Forelimb muscle (tissue), 1 donor: Measurements from ENCODE around the gene PAPSS1. TPM values are rescaled to one million over a fixed set of nuclear protein-coding genes. Genes with fewer than 3 reads are reported as not detected.
A peak's percentile ranks its signal among the peaks of the same experiment; 100 is the strongest.
"Not testable (repeated sequence)": the region's sequence is repeated elsewhere in the genome, so short reads cannot be mapped to it uniquely, and the experiment has no call there.

ENCODE experiments used
- DNase-seq: peaks from one replicate; pipeline ENCODE4 v3.0.0-alpha.2; 2013; ENCODE audit warnings: low read depth
- polyA plus RNA-seq: library from polyadenylated mRNA; unstranded; fragments of 120-200 nt; gene quantifications from one replicate; pipeline ENCODE4 v1.2.1, GENCODE V29; 2013; ENCODE audit not compliant: insufficient read length

Gene PAPSS1
- 44.8 TPM for polyA plus RNA-seq

- DNase-seq, result peak; percentile 98
Measured at GRCh38 chr4:107719922-107720722, at the start of gene PAPSS1. Gene PAPSS1, minus strand, starts transcription at chr4:107720234. Its CDS starts 55 bp downstream, at chr4:107720179.

GRCh38 chr4:107760281-107760947 lies 40.4 kb upstream of the PAPSS1 start:
- DNase-seq, result no peak

GRCh38 chr4:107757864-107758476 lies 37.9 kb upstream of the PAPSS1 start:
- no peak for DNase-seq

DNA sequence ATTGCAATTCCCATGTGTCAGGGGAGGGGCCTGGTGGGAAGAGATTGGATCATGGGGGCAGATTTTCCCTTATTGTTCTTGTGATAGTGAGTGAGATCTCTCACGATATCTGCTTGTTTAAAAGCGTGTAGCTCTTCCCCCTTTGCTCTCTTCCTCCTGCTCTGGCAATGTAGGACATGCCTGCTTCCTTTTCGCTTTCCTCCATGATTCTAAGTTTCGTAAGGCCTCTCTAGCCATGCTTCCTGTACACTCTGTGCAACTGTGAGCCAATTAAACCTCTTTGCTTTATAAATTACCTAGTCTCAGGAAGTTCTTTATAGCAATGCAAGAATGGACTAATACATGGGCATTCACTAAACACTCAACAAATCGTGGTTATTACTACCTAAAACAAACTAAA lies 37.2 kb upstream of the PAPSS1 start:
- no peak for DNase-seq

DNA sequence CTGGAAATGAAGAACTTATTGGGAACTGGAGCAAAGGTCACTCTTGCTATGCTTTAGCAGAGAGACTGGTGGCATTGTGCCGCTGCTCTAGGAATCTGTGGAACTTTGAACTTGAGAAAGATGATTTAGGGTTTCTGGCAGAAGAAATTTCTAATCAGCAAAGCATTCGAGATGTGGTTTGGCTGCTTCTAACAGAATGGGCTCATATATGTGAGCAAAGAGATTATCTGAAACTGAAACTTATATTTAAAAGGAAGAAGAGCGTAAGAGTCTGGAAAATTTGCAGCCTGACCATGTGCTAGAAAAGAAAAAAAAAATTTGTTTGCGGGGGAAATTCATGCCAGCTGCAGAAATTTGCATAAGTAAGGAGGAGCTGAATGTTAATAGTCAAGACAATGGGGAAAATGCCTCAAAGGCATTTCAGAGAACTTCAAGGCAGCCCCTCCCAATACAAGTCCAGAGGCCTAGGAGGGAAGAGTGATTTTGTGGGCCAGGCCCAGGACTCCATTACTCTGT lies 35.9 kb upstream of the PAPSS1 start:
- no peak for DNase-seq

GRCh38 chr4:107751670-107752069 lies 31.6 kb upstream of the PAPSS1 start:
- DNase-seq, result no peak

DNA sequence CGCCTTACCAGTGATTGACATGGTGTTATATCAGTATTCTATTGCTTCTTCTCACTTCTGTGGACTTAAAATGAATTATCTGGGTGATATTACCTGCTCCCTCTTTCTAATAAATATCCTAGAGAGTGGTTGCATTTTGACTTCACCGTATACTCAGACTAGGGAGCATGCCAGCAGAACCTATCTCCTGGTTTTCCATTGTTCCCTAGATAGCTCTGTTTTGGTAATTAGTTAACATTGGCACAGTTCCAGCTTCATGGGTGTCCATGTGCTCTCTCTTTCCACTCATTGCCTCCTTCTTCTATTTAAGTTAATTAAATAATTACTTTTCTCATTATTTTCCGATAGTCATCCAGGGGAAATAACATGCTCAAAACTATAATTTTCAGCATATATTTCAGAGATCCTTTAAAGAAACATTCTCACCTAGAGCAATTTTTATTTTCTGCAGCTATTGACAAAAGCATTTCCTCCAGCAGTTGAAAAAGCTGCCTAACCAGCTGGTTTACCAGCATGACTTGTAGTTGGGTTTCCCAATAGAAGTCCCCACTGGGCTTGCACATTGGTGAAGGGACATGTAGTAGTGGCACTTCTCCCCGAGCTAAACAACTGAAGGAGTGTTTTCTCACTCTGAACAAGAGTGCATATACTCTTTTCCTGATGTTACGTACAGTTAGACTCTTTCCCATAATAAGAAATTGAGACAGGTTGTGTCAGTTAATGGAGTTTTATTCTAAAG lies 27.9 kb upstream of the PAPSS1 start:
- no peak for DNase-seq

GRCh38 chr4:107746161-107746560 lies 26.1 kb upstream of the PAPSS1 start:
- DNase-seq, result no peak

- no peak for DNase-seq
Measured at GRCh38 chr4:107744532-107744931, 24.5 kb upstream of the PAPSS1 start.

DNA sequence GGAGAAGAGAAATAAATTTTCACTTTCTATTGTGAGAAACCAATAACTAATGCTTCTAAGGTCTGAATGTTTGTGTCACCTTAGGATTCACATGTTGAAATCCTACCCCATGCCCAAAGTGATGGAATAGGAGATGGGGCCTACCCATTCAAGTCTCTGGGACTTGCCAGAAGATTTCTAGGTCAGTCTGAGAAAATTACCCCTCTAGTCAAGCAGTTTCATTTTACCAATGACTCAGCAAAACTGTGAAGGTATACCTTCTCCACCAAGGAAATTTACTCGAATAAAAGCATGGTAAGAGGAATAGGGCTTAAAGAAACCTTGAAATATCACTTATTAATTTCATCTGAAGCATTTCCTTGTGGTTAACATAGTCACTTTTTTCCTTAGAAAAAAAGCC lies 23.5 kb upstream of the PAPSS1 start:
- DNase-seq, result no peak

- DNase-seq, result no peak
Measured at GRCh38 chr4:107742791-107743190, 22.8 kb upstream of the PAPSS1 start.

GRCh38 chr4:107742196-107742595 lies 22.2 kb upstream of the PAPSS1 start:
- no peak for DNase-seq

DNA sequence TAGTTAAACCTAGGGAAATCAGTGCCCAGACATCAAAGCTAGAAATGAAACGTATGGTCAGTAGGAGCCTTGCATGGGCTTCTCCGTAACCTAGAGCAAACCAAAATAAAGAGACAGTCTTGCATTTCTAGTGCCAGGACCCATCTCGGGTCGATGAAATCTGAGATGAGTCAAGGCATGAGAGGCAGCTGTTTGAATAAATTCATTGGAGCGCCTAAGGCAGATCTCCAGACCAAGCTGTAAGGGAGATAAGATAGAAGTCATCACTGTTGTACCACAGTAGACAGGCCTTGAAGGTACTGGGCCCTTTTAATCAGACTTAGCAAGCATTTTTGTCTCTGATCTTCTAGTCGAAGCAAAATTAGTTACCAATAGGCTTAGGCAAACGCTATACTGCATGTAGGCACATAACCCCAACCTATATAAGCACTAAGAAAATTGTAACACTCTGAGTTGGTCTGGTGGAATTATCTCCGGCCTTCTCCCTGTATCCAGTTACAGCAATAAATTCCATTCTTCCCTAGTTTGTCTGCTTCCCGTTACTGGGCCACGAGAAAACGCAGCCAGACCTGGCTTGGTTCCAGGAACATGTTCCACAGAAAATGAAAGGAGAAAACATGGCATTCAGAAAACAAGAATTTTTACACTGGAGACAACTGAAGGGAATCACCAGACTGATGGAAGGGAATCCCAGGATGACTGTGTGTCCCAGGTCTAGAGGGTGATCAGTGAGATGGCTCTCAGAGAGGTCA lies 21.1 kb upstream of the PAPSS1 start:
- no peak for DNase-seq

DNA sequence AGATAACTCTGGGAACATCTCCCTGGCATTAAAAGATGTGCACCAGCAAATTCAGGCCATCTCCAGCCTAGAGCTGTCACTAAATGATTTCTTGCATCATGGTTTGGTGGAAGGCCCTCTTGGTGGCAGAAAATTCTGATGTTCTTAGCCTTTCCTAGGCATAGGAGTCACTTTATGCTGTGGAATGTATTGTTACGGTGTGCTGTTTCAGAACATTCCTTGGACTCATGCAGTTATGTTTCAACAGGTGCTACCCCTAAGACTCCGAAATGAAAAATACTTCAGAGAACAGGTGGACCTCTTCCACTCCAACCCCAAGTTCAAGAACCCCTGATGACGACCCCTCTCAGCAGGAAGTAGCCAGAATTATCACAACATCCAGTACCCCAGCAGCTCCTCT lies 20.3 kb upstream of the PAPSS1 start:
- DNase-seq, result no peak

GRCh38 chr4:107737450-107737849 lies 17.4 kb upstream of the PAPSS1 start:
- no peak for DNase-seq

GRCh38 chr4:107736924-107737448 lies 17.0 kb upstream of the PAPSS1 start:
- DNase-seq, result no peak

- no peak for DNase-seq
Measured at GRCh38 chr4:107736037-107736436, 16.0 kb upstream of the PAPSS1 start.

GRCh38 chr4:107734120-107734519 lies 14.1 kb upstream of the PAPSS1 start:
- no peak for DNase-seq

DNA sequence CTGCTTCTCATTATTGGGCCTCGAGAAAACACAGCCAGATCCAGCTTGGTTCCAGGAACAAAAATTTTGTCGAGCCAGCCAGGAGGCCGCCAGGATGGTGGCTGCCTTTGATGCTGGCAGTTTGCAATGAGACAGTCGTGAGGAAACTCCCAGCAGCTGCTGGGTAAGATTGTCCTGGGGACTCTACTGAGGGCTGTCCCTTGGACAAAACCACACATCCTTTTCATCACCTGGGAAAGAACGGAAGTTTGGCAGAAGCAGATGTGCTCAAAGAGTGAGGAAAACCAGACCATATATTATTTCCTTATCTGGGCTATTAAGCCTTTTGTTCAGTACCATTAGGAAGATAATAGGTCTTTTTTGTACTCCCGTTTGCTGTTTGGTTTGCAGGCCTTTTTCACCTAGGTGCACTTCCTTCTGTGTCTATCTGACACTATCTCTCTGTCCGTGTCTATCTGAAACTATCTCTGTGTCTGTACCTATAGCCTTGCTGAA lies 13.4 kb upstream of the PAPSS1 start:
- DNase-seq, result no peak

DNA sequence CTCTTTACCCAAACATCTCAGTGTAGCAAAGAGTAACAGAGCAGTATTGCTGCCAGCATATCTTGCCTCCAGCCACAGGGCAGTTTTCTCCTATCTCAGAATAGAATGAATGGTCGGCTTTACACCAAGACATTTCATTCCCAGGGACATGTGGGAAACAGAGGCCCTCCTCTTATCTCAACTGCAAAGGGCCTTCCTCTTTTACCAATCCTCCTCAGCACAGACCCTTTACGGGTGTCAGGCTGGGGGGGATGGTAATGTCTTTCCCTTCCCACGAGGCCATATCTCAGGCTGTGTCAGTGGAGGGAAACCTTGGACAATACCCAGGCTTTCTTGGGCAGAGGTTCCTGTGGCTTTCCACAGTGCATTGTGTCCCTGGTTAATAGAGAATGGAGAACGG lies 9.0 kb upstream of the PAPSS1 start:
- not testable (repeated sequence) for DNase-seq
